HG03575 (cell line): Measurements from ENCODE around the gene THY1.
"Not testable (repeated sequence)": the region's sequence is repeated elsewhere in the genome, so short reads cannot be mapped to it uniquely, and the experiment has no call there.

ENCODE experiments used
- ATAC-seq: cut with Tn5 transposase; IDR thresholded peaks from one replicate; pipeline ENCODE4 v1.9.1; 2021; ENCODE audit not compliant: unreplicated experiment, insufficient number of reproducible peaks, low FRiP score; ENCODE audit errors: extremely low read depth

Gene THY1

GRCh38 chr11:119421941-119422808, 797 bp downstream of the THY1 start:
- no peak for ATAC-seq

- no peak for ATAC-seq
These were observed 1.6 kb downstream of the THY1 start for GRCh38 chr11:119421351-119421750.

GRCh38 chr11:119420631-119421030, 2.3 kb downstream of the THY1 start:
- ATAC-seq: no peak

- ATAC-seq: no peak
These were observed 3.0 kb downstream of the THY1 start for GRCh38 chr11:119419834-119420492.

GRCh38 chr11:119419246-119419645, 3.7 kb downstream of the THY1 start:
- ATAC-seq: no peak

GRCh38 chr11:119418759-119419158, 4.2 kb downstream of the THY1 start:
- no peak for ATAC-seq

- ATAC-seq: no peak
These were observed 5.0 kb downstream of the THY1 start for GRCh38 chr11:119417726-119418540.

GRCh38 chr11:119416606-119417580, 6.1 kb downstream of the THY1 start:
- no peak for ATAC-seq

GRCh38 chr11:119415966-119416365, 7.0 kb downstream of the THY1 start:
- no peak for ATAC-seq

GRCh38 chr11:119415517-119415916, 7.5 kb downstream of the THY1 start:
- no peak for ATAC-seq

GRCh38 chr11:119414734-119415133, 8.2 kb downstream of the THY1 start:
- ATAC-seq: no peak

- ATAC-seq: no peak
These were observed 8.7 kb downstream of the THY1 start for GRCh38 chr11:119414321-119414720.

GRCh38 chr11:119412072-119412471, 10.9 kb downstream of the THY1 start:
- no peak for ATAC-seq

GRCh38 chr11:119410501-119410900, 12.5 kb downstream of the THY1 start:
- no peak for ATAC-seq

- no peak for ATAC-seq
These were observed 13.2 kb downstream of the THY1 start for GRCh38 chr11:119409731-119410130.

GRCh38 chr11:119406005-119406404, 17.0 kb downstream of the THY1 start:
- no peak for ATAC-seq

GRCh38 chr11:119405448-119405847, 17.5 kb downstream of the THY1 start:
- ATAC-seq: not testable (repeated sequence)

- ATAC-seq: no peak
These were observed 18.1 kb downstream of the THY1 start for GRCh38 chr11:119404872-119405271.

GRCh38 chr11:119403021-119403420, 20.0 kb downstream of the THY1 start:
- ATAC-seq: no peak
